ENCODE data around the gene OGDH.

GRCh38 chr7:44735403-44736165, 129.2 kb downstream of the OGDH start:
- TF ChIP-seq RAD21 (IDR thresholded peaks at IDR 0.05; ENCODE audit: low read depth), result no peak
- TF ChIP-seq CEBPB (IDR thresholded peaks at IDR 0.05), result no peak
- no peak for TF ChIP-seq TAF1 (IDR thresholded peaks at IDR 0.05; ENCODE audit: low read depth)
- TF ChIP-seq NFIC (IDR thresholded peaks at IDR 0.05), result no peak
- no peak for TF ChIP-seq USF1 (IDR thresholded peaks at IDR 0.05)
- peak; percentile 43 for TF ChIP-seq TEAD4 (IDR thresholded peaks at IDR 0.05)
- no peak for TF ChIP-seq EP300 (IDR thresholded peaks at IDR 0.05; ENCODE audit: borderline replicate concordance)
- no peak for TF ChIP-seq MAX (IDR thresholded peaks at IDR 0.05)
- TF ChIP-seq REST (IDR thresholded peaks at IDR 0.05; ENCODE audit: low read depth), result no peak
- TF ChIP-seq CREB1 (IDR thresholded peaks at IDR 0.05; ENCODE audit: low read depth), result no peak
- TF ChIP-seq FOXM1 (IDR thresholded peaks at IDR 0.05; ENCODE audit: borderline replicate concordance, low read depth), result no peak
- no peak for TF ChIP-seq EGR1 (IDR thresholded peaks at IDR 0.05)
- TF ChIP-seq TCF12 (IDR thresholded peaks at IDR 0.05; ENCODE audit: low read depth), result no peak
- TF ChIP-seq ZBTB7A (IDR thresholded peaks at IDR 0.05; ENCODE audit: low read depth), result no peak
